HG03108 (cell line): Measurements from ENCODE around the gene ERGIC1.
"Not testable (repeated sequence)": the region's sequence is repeated elsewhere in the genome, so short reads cannot be mapped to it uniquely, and the experiment has no call there.

Experiments used
- ATAC-seq: cut with Tn5 transposase; IDR thresholded peaks from one replicate; pipeline ENCODE4 v1.9.1; 2021; ENCODE audit warnings: moderate library complexity; ENCODE audit not compliant: unreplicated experiment

The ERGIC1 gene

DNA sequence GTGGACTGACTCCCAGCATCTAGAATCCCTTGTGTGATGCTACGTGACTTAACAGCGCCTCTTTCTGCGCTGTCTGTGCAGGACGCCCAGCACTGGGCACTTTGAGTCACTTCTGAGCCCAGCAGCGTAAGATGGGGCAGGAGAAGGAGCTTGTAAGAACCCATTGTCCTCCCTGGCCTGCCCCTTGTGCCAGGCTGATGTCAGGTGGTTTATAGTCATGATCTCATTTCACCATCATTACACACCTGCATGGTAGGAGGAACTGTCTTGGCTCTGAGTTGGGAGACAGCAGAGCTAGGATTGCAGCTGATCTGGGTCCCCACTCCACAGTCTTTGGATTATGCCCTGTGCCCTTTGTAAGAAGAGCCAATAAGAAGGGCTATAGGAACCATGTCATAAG, 12.2 kb downstream of the ERGIC1 start:
- no peak for ATAC-seq

DNA sequence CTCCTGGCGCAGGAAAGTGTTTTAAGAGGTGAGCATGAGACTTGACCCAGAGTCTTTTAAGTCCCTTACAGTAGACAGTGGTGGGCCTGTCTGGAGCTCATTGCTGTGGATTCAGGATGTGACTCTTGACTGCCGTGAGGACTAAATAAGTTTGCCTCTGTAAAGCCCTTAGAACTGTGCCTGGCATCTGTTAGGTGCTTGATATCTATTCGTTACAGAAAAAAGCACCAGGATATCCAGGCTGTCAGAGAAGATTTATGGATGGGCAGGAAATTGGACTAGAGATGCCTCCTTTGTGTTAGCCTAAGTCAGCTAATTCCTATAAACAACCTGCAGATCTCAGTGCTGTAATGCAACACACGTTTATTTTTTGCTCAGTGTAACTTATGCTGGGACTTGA, 12.6 kb downstream of the ERGIC1 start:
- ATAC-seq, result no peak

- not testable (repeated sequence) for ATAC-seq
Observed at GRCh38 chr5:172847584-172847983, 13.5 kb downstream of the ERGIC1 start.

- ATAC-seq, result no peak
Observed at GRCh38 chr5:172848419-172848818, 14.4 kb downstream of the ERGIC1 start.

- ATAC-seq, result peak; percentile 69
Observed at GRCh38 chr5:172849606-172850453, 15.8 kb downstream of the ERGIC1 start.

DNA sequence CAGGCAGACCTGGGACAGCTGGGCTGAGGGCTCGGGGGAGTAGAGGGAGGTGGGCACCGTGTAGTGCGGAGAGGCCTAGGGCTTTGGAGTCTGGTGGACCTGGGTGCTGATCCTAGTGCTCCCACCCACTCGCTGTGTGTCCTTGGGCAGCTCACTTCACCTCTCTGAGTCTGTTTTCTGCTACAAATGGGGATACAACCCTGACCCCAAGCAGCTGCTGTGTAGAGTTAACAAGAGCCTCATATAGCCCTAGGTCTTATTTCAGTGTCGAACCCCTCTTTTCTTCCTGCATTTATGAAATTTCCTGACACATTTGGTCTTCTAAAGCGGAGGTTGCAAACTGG, 16.4 kb downstream of the ERGIC1 start:
- no peak for ATAC-seq

GRCh38 chr5:172851254-172851653, 17.2 kb downstream of the ERGIC1 start:
- not testable (repeated sequence) for ATAC-seq

- ATAC-seq, result no peak
Observed at GRCh38 chr5:172852490-172853354, 18.7 kb downstream of the ERGIC1 start.

DNA sequence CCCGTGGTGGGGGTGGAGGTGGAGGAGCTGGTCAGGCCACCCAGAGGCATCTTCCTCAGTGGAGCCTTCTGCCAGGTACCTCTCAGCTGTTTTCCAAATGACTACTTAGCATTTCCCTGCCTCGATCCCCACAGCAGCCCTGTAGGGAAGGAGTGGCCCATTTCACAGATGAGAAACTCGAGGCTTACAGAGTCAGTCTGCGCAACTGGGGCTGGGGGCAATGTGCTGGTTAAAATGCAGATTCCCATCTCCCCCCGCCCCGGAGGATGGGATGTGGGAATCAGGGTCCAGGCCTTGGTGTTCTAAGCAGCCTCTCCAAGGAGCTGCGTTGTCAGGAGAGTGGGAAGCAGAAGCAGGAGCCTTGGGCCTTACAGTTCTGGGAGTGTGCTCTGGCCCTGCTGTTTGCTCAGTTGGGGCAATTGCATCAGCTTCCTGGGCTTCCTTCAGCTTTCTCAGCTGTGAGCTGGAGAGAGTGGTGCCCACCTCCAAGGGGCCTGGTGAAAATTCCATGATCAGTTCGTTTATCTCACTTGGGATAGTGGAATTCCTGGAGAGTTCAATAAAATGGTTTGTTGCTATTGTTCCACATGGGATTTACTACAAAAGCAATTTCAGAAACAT, 19.4 kb downstream of the ERGIC1 start:
- no peak for ATAC-seq

- ATAC-seq, result no peak
Observed at GRCh38 chr5:172854451-172854871, 20.4 kb downstream of the ERGIC1 start.

GRCh38 chr5:172854971-172855370, 20.9 kb downstream of the ERGIC1 start:
- ATAC-seq, result no peak

DNA sequence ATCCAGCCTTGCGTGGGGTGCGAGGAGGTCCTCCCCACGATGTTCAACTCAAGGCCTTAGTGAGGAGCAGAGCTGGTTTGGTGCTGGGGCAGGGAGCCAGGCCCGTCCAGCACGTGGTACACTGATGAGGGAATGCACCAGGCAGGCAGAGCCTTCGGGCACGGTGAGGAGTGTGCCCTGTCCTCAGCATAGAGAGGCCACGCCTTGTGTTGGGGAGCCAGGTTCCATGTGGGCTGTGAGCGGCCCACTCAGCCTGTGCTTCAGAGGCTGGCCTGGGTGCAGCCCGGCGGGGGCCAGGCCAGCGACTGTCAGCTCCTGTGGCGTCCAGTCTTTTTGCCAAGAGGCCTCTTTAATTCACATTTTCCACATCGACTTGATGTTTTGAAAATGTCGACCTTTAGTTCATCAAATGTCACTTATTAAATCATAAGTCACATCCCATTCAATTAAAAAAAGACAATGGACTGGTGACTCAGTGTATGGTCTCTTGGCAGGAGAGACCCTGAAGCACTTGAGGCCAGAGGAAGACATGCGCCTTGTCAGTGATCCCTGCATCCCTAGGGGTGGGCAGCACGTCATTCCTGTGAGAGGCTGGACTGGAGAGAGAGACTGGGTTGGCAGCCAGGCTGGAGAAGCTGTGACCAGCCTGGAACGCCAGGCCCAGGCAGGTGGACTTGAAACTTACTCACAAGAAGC, 21.7 kb downstream of the ERGIC1 start:
- no peak for ATAC-seq

GRCh38 chr5:172856336-172856735, 22.3 kb downstream of the ERGIC1 start:
- ATAC-seq, result no peak

GRCh38 chr5:172857982-172858381, 23.9 kb downstream of the ERGIC1 start:
- ATAC-seq, result no peak

GRCh38 chr5:172858511-172858989, 24.5 kb downstream of the ERGIC1 start:
- ATAC-seq, result no peak

GRCh38 chr5:172858990-172859811, 25.1 kb downstream of the ERGIC1 start:
- no peak for ATAC-seq

- no peak for ATAC-seq
Observed at GRCh38 chr5:172859966-172860365, 25.9 kb downstream of the ERGIC1 start.

GRCh38 chr5:172860520-172861443, 26.7 kb downstream of the ERGIC1 start:
- no peak for ATAC-seq

DNA sequence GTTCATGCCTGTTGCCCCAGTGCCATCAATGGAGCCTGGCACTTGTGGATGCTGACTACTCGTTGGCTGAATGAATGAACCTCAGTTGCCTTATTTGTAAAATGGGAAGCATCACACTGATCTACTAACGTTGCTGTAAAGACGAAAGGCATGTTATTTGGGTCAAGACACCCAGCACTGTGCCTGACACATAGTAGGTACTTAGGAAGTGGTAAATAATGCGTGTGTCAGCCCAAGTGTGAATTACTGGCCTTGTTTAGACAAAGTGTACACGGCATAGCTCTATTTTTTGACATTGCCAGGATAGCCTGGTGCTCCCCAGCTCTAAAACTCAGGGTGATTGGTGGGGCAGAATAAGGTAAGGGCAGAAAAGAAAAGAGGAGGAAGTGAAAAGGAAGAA, 27.4 kb downstream of the ERGIC1 start:
- no peak for ATAC-seq
